Activated CD8-positive, alpha-beta memory T cell treated with anti-CD3 and anti-CD28 coated beads for 36 hours (primary cell): ENCODE data around the gene PSMB7. TPM values are rescaled to one million over a fixed set of nuclear protein-coding genes. Genes with fewer than 3 reads are reported as not detected.

Source experiments
- CTCF ChIA-PET: fragments of 350-600 bp; sonication (Branson Sonifier 250); formaldehyde crosslinking; loops from one replicate; lab custom pipeline; 2021; ENCODE audit warnings: antibody characterized with exemption; lab: Charles Lee
- POLR2A ChIA-PET: fragments of 350-600 bp; sonication (Branson Sonifier 250); formaldehyde crosslinking; loops from one replicate; lab custom pipeline; 2021; ENCODE audit warnings: antibody characterized with exemption; lab: Charles Lee
- total RNA-seq, 2 experiments: library from RNA; stranded (reverse); gene quantifications; one replicate each; pipeline ENCODE4 v1.2.3, GENCODE V29; 2021

Gene PSMB7
- total RNA-seq, 2 experiments from 2014 or later: 206 to 212 TPM

- ChIA-PET POLR2A (no interaction called here), CTCF (no interaction called here)
Measured at GRCh38 chr9:124392254-124392870, 22.9 kb downstream of the PSMB7 start.

- CTCF ChIA-PET: interaction anchor here (1.4 to 1.6 kb wide), 2 partner anchors 25 to 264 kb away, joined by 4 read pairs; no protein-coding TSS in a partner anchor
- POLR2A ChIA-PET: no interaction called here
Measured at GRCh38 chr9:124390794-124391658, 24.2 kb downstream of the PSMB7 start.

DNA sequence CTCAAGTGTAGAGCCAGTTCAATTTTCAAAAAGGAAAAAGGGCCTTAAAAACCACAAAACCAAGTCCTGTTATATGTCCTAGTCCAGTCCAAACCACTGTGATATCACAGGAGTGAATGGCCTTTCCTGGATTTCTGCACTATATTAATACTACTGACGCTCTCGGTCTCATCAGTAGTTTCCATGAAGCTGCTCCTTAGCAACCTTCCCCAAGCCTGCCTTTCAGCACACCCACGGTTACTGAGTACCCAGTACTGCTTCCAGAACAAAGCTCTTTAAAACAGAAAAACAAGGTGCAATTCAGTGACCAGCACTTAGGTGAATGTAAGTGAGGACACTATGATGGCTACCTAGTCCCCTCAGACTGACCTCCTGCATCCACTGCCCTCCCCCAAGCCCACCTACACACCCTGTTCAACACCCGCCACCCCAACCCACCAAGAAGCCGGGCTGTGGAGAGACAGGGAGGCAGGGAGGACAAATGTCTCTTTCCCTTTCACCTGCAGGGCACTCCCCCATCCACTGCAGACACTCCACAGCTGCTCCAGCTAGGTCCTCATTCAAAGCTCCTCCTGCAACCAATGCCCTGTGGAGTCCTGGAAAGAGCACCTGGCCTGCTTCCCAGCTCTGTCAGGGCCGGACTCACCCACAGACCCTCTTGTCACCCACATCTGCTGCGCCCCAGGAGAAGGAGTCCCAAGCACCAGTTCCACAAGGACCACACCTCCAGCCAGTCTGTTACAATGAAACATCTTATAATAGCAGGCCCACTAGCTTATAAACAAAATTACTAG, 25.9 kb downstream of the PSMB7 start:
- POLR2A ChIA-PET: no interaction called here
- CTCF ChIA-PET: interaction anchor here (0.8 kb wide), 1 partner anchor 263 kb away, joined by 3 read pairs; no protein-coding TSS in a partner anchor

DNA sequence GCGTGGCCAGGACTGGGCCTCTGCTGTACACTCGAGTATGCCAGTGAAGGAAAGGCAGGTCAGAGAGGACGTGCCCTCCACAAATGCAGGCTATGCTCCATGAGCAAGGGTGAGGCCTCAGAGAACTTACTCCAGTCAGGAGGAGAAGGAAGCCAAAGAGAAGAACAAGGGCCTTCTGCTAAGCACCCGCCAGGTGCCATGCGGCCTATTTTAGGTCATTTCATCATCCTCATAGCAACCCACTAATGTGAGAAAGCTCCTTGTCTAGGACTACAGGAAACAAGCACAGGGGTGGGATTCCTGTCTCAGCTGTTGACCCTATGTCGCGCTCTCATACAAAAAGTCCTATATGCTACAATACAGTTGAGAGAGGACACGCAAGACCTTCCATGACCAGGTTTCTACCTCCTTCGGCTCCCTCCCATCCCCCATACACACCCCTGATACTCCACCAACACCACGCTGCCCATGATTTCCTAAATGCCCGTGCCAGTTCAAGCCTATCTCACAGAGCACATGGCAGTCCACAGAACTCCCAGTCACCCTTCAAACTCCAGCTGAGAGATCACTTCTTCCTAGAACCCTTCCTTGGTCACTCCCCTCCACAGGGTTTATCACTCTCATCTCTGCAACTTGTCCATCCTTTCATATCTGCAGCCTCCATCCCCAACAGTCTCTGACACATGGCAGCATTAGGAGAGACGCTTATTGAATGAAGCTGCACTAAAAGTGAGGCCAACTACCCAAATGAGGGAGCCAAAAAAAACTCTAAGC, 26.8 kb downstream of the PSMB7 start:
- ChIA-PET POLR2A (no interaction called here), CTCF (interaction anchor here (0.8 kb wide), 1 partner anchor 262 kb away, joined by 3 read pairs; no protein-coding TSS in a partner anchor)

DNA sequence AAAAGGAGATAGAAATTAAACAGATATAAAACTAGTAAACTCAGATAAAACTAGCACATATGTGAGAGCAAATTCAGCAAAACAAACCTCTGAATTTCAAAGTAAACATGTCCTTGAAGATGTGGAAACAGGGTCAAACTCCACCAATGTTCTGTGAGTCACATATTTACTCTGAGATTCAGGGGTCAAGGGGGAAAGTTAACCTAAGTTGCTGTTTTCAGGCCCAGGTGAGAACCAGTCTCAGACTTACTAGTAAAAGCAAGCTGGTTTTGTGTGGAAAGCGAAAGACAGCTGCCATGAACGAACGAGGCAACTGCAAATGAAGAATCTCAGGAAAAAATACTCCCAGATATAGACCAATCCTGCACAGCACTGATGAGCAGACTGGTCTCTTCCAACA, 29.0 kb downstream of the PSMB7 start:
- POLR2A ChIA-PET: interaction anchor here (0.6 kb wide), 1 partner anchor 340 kb away, joined by 3 read pairs; no protein-coding TSS in a partner anchor
- CTCF ChIA-PET: interaction anchor here (0.6 kb wide), 1 partner anchor 50 kb away, joined by 4 read pairs; no protein-coding TSS in a partner anchor

- CTCF ChIA-PET: interaction anchor here (0.6 kb wide), 1 partner anchor 51 kb away, joined by 4 read pairs; no protein-coding TSS in a partner anchor
- POLR2A ChIA-PET: no interaction called here
Measured at GRCh38 chr9:124385623-124386022, 29.6 kb downstream of the PSMB7 start.

DNA sequence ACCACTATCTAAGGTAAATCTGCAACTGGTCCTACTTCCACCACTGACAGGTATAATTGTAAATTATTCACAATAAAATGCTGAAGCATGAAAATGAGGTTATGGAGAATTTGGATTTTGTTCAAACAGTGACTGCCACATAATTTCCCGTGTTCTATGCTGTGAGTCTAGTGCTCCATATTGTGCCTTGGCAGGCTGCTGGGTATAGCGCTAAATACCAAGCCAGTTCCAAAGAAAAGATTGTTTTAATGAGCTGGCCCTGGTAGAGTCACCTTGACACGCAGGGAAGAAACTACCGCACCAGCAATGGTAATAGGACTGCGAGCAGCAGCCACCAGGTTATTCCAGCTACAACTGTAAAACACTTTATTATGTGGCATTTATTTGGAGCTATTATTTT, 30.4 kb downstream of the PSMB7 start:
- POLR2A ChIA-PET: no interaction called here
- CTCF ChIA-PET: no interaction called here

- CTCF ChIA-PET: no interaction called here
Measured at GRCh38 chr9:124384210-124384609, 31.0 kb downstream of the PSMB7 start.

DNA sequence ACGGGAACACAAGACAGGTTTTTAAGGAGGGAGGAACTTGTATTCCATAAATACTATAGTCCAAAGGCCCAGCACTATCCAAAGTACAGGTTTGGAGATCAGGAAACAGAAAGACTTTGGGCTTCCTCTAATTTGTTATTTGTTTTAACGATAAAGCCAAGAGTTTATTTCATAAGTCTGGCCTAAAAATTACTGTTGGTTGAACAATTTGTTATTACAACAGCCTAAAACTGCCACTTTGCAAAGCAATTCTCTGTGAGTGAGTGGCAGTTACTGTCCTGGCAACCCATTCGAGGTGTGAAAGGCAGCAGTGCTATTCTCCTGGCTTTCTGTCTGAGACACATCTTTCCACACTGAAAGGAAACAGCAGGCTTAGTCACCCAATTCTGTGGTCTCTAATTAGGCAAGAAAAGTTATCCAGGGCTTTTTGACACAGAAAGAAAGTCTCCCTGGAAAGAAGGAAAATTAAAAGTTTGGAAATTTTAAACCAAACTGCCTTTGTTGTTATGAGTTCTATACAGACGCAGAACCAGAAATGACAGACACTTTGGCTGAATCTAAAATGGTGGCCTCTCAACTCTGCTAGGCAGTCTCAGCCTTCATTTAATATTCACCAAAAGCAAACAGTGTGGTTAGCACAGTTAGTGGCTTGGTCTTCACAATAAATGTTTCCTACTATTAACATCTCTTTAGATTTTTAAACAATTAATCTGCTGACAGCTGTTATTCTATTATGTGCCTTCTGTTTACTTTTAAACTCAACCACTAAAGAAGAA, 33.9 kb downstream of the PSMB7 start:
- POLR2A ChIA-PET: no interaction called here
- CTCF ChIA-PET: no interaction called here

More at GRCh38 chr9:124384210-124384609, 31.0 kb downstream of the PSMB7 start:
- POLR2A ChIA-PET: no interaction called here

GRCh38 chr9:124377551-124378406, 37.5 kb downstream of the PSMB7 start:
- ChIA-PET POLR2A (no interaction called here), CTCF (interaction anchor here (0.5 to 0.8 kb wide), 2 partner anchors 9 to 1416 kb away, joined by 3 read pairs; no protein-coding TSS in a partner anchor)

DNA sequence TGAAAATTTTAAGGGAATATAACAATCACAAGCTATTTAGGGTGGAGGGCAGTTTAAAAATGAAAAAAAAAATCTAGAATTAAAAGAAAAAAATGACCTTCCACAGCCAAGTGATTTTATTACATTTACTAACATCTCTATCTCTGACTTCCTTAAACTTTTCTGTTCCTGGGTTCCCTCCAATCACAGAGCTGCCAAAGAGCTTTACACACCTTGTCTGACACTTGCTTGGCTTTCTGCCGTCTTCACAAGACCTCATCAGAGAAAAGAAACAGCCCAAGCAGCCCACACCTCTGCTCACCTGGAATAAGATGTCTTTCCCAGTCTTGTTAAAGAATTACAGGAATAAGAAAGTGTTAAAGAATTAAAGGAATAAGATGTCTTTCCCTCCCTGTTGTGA, 38.9 kb downstream of the PSMB7 start:
- POLR2A ChIA-PET: no interaction called here
- CTCF ChIA-PET: no interaction called here

DNA sequence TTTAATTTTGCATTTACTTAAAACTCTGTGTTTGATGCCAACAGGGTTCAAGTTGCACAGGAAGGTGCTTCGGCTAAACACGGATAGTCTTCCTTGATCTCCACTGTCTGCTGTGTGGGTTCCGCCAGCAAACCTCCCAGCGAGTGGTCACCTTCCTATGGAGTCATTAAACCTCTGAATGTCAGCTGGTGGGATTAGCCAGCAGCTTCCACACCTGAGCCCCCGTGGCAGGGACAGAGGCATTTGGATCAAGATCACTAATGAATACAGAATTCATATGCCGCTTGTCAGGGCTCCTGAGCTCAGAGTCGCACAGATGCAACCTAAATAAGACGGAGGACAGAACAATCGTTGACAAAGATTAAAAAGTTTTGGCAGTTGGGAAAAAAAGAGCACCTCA, 39.5 kb downstream of the PSMB7 start:
- ChIA-PET CTCF (no interaction called here), POLR2A (no interaction called here)

GRCh38 chr9:124373851-124374250, 41.4 kb downstream of the PSMB7 start:
- POLR2A ChIA-PET: no interaction called here

DNA sequence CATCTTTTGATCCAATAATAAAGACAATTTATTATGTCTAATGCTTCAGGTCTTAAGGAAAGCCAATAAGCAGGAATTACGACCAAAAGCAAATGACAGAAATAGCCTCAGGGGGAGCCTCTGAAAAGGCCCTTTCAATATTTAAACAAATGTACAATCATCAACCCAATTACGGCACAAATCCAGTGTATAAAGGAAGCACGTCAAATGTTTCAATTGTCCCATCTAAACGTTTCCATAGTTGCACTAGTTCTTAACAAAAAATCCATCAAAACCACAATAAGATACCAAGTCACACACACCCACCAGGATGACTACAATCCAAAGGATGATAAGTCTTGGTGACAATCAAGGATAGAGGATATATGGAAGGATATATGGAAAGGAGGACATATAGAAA, 41.9 kb downstream of the PSMB7 start:
- CTCF ChIA-PET: no interaction called here
- POLR2A ChIA-PET: no interaction called here

More at GRCh38 chr9:124373851-124374250, 41.4 kb downstream of the PSMB7 start:
- CTCF ChIA-PET: no interaction called here

- ChIA-PET CTCF (no interaction called here), POLR2A (no interaction called here)
Measured at GRCh38 chr9:124372038-124372437, 43.2 kb downstream of the PSMB7 start.

DNA sequence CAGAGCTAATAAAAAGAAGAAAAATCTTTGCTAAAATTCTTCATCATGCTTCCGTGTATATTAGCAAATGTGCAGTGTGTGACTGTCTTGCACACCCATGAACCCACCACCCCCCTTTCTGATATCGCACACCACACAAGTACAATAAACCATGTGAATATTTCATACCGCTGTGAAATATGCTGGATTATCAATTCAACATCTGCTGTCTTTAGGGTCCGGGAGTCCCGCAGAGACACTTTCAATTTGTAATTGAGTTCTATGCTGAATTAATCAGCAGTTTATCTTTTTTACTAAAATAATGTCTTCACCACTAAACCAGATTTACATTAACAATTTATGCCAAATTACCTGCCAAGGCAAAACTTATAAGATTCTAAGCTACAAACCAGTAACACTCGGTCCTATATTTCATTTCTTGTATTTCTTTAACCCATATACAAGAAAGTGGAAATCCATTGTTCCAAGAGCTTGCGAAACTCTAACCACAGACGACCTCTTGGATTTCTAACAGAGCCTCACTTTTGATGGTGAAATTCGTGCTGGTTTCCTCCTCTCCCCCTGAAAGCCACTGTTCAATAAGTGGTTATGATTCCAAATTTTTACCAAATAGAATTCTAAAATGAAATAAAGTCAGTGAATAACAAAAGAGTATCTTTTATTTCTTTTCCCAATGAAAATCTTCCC, 44.2 kb downstream of the PSMB7 start:
- CTCF ChIA-PET: interaction anchor here (0.7 kb wide), 1 partner anchor 92 kb away, joined by 3 read pairs; no protein-coding TSS in a partner anchor
- POLR2A ChIA-PET: no interaction called here
